SU-DHL-6 (cell line): ENCODE measurements around the gene CMTR2.

Experiments used
- H2AFZ ChIP-seq: fragments of 200-600 bp; sonication (generic); 2 replicates; pipeline ENCODE4 v1.6.1; 2014; ENCODE audit warnings: low read depth, mild to moderate bottlenecking, moderate library complexity, mixed read lengths, antibody characterized with exemption, low read length; ENCODE audit not compliant: severe bottlenecking
- H3F3A ChIP-seq: fragments of 200-600 bp; shearing (Covaris generic); 2 replicates; pipeline ENCODE4 v1.6.0; 2016; ENCODE audit warnings: antibody characterized with exemption, mild to moderate bottlenecking; ENCODE audit not compliant: insufficient read depth
- H3K27ac ChIP-seq: fragments of 200-600 bp; sonication (generic); 2 replicates; pipeline ENCODE4 v1.5.1; 2016; ENCODE audit warnings: low read depth, mild to moderate bottlenecking, low read length, moderate library complexity, mixed read lengths
- H3K27me3 ChIP-seq: fragments of 200-600 bp; sonication (generic), shearing (Covaris generic); 2 replicates; pipeline ENCODE4 v1.6.0; 2014; ENCODE audit warnings: mild to moderate bottlenecking, low read length
- H3K36me3 ChIP-seq: fragments of 200-600 bp; sonication (generic); 2 replicates; pipeline ENCODE4 v1.6.1; 2014; ENCODE audit warnings: mild to moderate bottlenecking, low read length, mixed read lengths
- H3K4me2 ChIP-seq: fragments of 300-600, 200-600 bp; shearing (Covaris generic), sonication (generic); 2 replicates; pipeline ENCODE4 v1.6.0; 2014; ENCODE audit warnings: low read length, low read depth, mild to moderate bottlenecking; ENCODE audit not compliant: poor library complexity, severe bottlenecking
- H3K4me3 ChIP-seq: fragments of 200-600 bp; sonication (generic); 2 replicates; pipeline ENCODE4 v1.5.1; 2014; ENCODE audit warnings: antibody characterized with exemption, low read length, mild to moderate bottlenecking, mixed read lengths; ENCODE audit not compliant: insufficient read depth, poor library complexity, severe bottlenecking
- H3K79me2 ChIP-seq: fragments of 200-600 bp; sonication (generic); 2 replicates; pipeline ENCODE4 v1.6.1; 2014; ENCODE audit warnings: mild to moderate bottlenecking, low read length, moderate library complexity; ENCODE audit not compliant: insufficient read depth
- H3K9ac ChIP-seq: fragments of 200-600 bp; sonication (generic); 2 replicates; pipeline ENCODE4 v1.7.0; 2014; ENCODE audit warnings: mild to moderate bottlenecking, low read length
- H3K9me2 ChIP-seq: fragments of 200-600 bp; sonication (generic); replicated peaks from 2 replicates; pipeline ENCODE4 v1.6.1; 2014; ENCODE audit warnings: low read length; ENCODE audit not compliant: insufficient read depth
- H3K9me3 ChIP-seq: fragments of 200-600 bp; sonication (generic); 2 replicates; pipeline ENCODE4 v1.6.1; 2014; ENCODE audit warnings: low read length, mixed read lengths; ENCODE audit not compliant: insufficient read depth
- H4K20me1 ChIP-seq: fragments of 200-600 bp; sonication (generic); 2 replicates; pipeline ENCODE4 v1.6.1; 2014; ENCODE audit warnings: low read depth, mild to moderate bottlenecking, antibody characterized with exemption, low read length, moderate library complexity, mixed read lengths
- CTCF ChIP-seq: fragments of 200-600 bp; sonication (generic); IDR thresholded peaks from one replicate; pipeline ENCODE4 v1.5.1; 2017; ENCODE audit warnings: antibody characterized with exemption, mild to moderate bottlenecking, low read length, moderate library complexity; ENCODE audit not compliant: insufficient read depth, poor library complexity, severe bottlenecking
- EZH2phosphoT487 ChIP-seq: fragments of 200-600 bp; sonication (generic), shearing (Covaris generic); conservative IDR thresholded peaks from 2 replicates; pipeline ENCODE4 v1.6.1; 2018; ENCODE audit warnings: mild to moderate bottlenecking, antibody characterized with exemption, low read length, moderate library complexity, mixed read lengths

The CMTR2 gene

GRCh38 chr16:71273384-71273783 lies 15.8 kb downstream of the CMTR2 start:
- Histone ChIP-seq H3K36me3 (no peaks in the 10 kb centered on the region), H3F3A (no peaks in the 10 kb centered on the region), H4K20me1 (no peaks in the 10 kb centered on the region), H3K4me3 (no peak overlapping the region), H3K27ac (no peak overlapping the region), H3K27me3 (no peaks in the 10 kb centered on the region), H3K9me3 (no peaks in the 10 kb centered on the region), H3K9me2 (no peaks in the 10 kb centered on the region), H3K79me2 (no peaks in the 10 kb centered on the region), H3K4me2 (no peak overlapping the region), H3K9ac (no peak overlapping the region), H2AFZ (no peak overlapping the region)
- no peak for TF ChIP-seq CTCF
- TF ChIP-seq EZH2phosphoT487: no peak

- no peaks in the 10 kb centered on the region for H4K20me1 ChIP-seq
- H3K36me3 ChIP-seq: no peaks in the 10 kb centered on the region
- no peak overlapping the region for H3K4me2 ChIP-seq
- H3F3A ChIP-seq: no peaks in the 10 kb centered on the region
- H3K9me2 ChIP-seq: no peaks in the 10 kb centered on the region
- no peak overlapping the region for H3K4me3 ChIP-seq
- no peaks in the 10 kb centered on the region for H3K79me2 ChIP-seq
- no peak overlapping the region for H3K27ac ChIP-seq
- H2AFZ ChIP-seq: no peak overlapping the region
- no peak overlapping the region for H3K9ac ChIP-seq
- no peaks in the 10 kb centered on the region for H3K9me3 ChIP-seq
- TF ChIP-seq CTCF (no peak), EZH2phosphoT487 (no peak)
- no peaks in the 10 kb centered on the region for H3K27me3 ChIP-seq
These were observed 24.9 kb downstream of the CMTR2 start for GRCh38 chr16:71264299-71264698.

GRCh38 chr16:71263582-71263981 lies 25.6 kb downstream of the CMTR2 start:
- TF ChIP-seq EZH2phosphoT487 (no peak), CTCF (no peak)
- no peaks in the 10 kb centered on the region for H4K20me1 ChIP-seq
- H3K9me2 ChIP-seq: no peaks in the 10 kb centered on the region
- no peaks in the 10 kb centered on the region for H3K79me2 ChIP-seq
- H2AFZ ChIP-seq: no peak overlapping the region
- no peak overlapping the region for H3K4me2 ChIP-seq
- no peak overlapping the region for H3K4me3 ChIP-seq
- no peak overlapping the region for H3K27ac ChIP-seq
- H3K36me3 ChIP-seq: no peaks in the 10 kb centered on the region
- H3K9me3 ChIP-seq: no peaks in the 10 kb centered on the region
- no peaks in the 10 kb centered on the region for H3F3A ChIP-seq
- no peak overlapping the region for H3K9ac ChIP-seq
- H3K27me3 ChIP-seq: no peaks in the 10 kb centered on the region

- Histone ChIP-seq H3K79me2 (no peaks in the 10 kb centered on the region), H3F3A (no peaks in the 10 kb centered on the region), H3K9me3 (no peaks in the 10 kb centered on the region), H3K9me2 (no peaks in the 10 kb centered on the region), H3K4me3 (no peak overlapping the region), H3K27ac (no peak overlapping the region), H3K9ac (no peak overlapping the region), H3K36me3 (no peaks in the 10 kb centered on the region), H4K20me1 (no peaks in the 10 kb centered on the region), H2AFZ (no peak overlapping the region), H3K27me3 (no peaks in the 10 kb centered on the region), H3K4me2 (no peak overlapping the region)
- TF ChIP-seq CTCF: no peak
- no peak for TF ChIP-seq EZH2phosphoT487
These were observed 26.8 kb downstream of the CMTR2 start for GRCh38 chr16:71262391-71262790.
